CD4-positive, alpha-beta T cell treated with Interleukin-15 for 1 hour (primary cell): ENCODE data around the gene KCNN3.
A peak's percentile ranks its signal among the peaks of the same experiment; 100 is the strongest.

ENCODE experiments used
- DNase-seq: peaks from one replicate; pipeline ENCODE4 v3.0.0-alpha.2; 2020

The KCNN3 gene

GRCh38 chr1:154812877-154813276 lies 57.2 kb downstream of the KCNN3 start:
- DNase-seq: no peak

- no peak for DNase-seq
Measured at GRCh38 chr1:154810571-154810970, 59.5 kb downstream of the KCNN3 start.

- DNase-seq: no peak
Measured at GRCh38 chr1:154809436-154810413, 60.4 kb downstream of the KCNN3 start.

- DNase-seq: no peak
Measured at GRCh38 chr1:154808909-154809262, 61.2 kb downstream of the KCNN3 start.

GRCh38 chr1:154808261-154808908 lies 61.7 kb downstream of the KCNN3 start:
- DNase-seq: no peak

GRCh38 chr1:154807048-154807591 lies 63.0 kb downstream of the KCNN3 start:
- no peak for DNase-seq

GRCh38 chr1:154806333-154806732 lies 63.7 kb downstream of the KCNN3 start:
- DNase-seq: no peak

GRCh38 chr1:154802982-154803920 lies 66.8 kb downstream of the KCNN3 start:
- no peak for DNase-seq

- DNase-seq: no peak
Measured at GRCh38 chr1:154802336-154802969, 67.6 kb downstream of the KCNN3 start.

GRCh38 chr1:154801234-154802011 lies 68.7 kb downstream of the KCNN3 start:
- no peak for DNase-seq

GRCh38 chr1:154799188-154799587 lies 70.9 kb downstream of the KCNN3 start:
- DNase-seq: no peak

- DNase-seq: no peak
Measured at GRCh38 chr1:154798645-154799044, 71.4 kb downstream of the KCNN3 start.

- DNase-seq: no peak
Measured at GRCh38 chr1:154797175-154797574, 72.9 kb downstream of the KCNN3 start.

GRCh38 chr1:154796303-154796892 lies 73.7 kb downstream of the KCNN3 start:
- DNase-seq: no peak

GRCh38 chr1:154794608-154795007 lies 75.5 kb downstream of the KCNN3 start:
- no peak for DNase-seq

- no peak for DNase-seq
Measured at GRCh38 chr1:154793685-154794084, 76.4 kb downstream of the KCNN3 start.

- no peak for DNase-seq
Measured at GRCh38 chr1:154792899-154793298, 77.2 kb downstream of the KCNN3 start.

- DNase-seq: peak; percentile 87
Measured at GRCh38 chr1:154791292-154792166, 78.6 kb downstream of the KCNN3 start.

- DNase-seq: no peak
Measured at GRCh38 chr1:154788886-154789285, 81.2 kb downstream of the KCNN3 start.
